Measurements from ENCODE around the gene SPRING1. TPM values are rescaled to one million over a fixed set of nuclear protein-coding genes. Genes with fewer than 3 reads are reported as not detected.

The SPRING1 gene
- total RNA-seq, 1 experiment from 2014 or later: 44.2 TPM

- H2AFZ ChIP-seq (ENCODE audit: low read length): no peak overlapping the region
- no peaks in the 10 kb centered on the region for H3K79me2 ChIP-seq (ENCODE audit: insufficient read depth, low read length)
- no peak overlapping the region for H3K4ac ChIP-seq (ENCODE audit: low read depth, low read length)
- no peak overlapping the region for H2BK20ac ChIP-seq (ENCODE audit: low read depth, low read length, poor library complexity, severe bottlenecking)
- H4K8ac ChIP-seq (replicated peaks; ENCODE audit: insufficient read length, low read depth, low read length): no peak overlapping the region
- H3K79me1 ChIP-seq (ENCODE audit: insufficient read depth, low read depth, low read length, poor library complexity, severe bottlenecking): no peaks in the 10 kb centered on the region
- H3K9ac ChIP-seq (ENCODE audit: extremely low read depth, insufficient read length, low read length): no peak overlapping the region
- no peak overlapping the region for H3K23ac ChIP-seq (ENCODE audit: insufficient read length, low read depth, low read length)
- no peak overlapping the region for H3K18ac ChIP-seq (ENCODE audit: insufficient read length, low read depth, low read length)
- no peak overlapping the region for H4K5ac ChIP-seq (ENCODE audit: insufficient read length, low read depth, low read length)
- no peak overlapping the region for H3K14ac ChIP-seq (ENCODE audit: insufficient read depth, low read length)
- Mint-ChIP-seq H3K9me3 (no peaks in the 10 kb centered on the region), H3K4me1 (peaks cover 5 to 7% of the 10 kb centered on the region in 2 experiments; a peak in 3 of 4 replicates), H3K27ac (peak overlapping the region in 1 of 3 experiments; percentile 52; a peak in 1 of 7 replicates), H3K27me3 (ENCODE audit: low read depth) (no peaks in the 10 kb centered on the region), H3K36me3 (ENCODE audit: insufficient read depth in 1 of 3, low read depth in 3 of 3) (peaks cover 11 to 49% (median 43%) of the 10 kb centered on the region in 3 experiments; a peak in 6 of 7 replicates), H3K4me3 (no peak overlapping the region)
- H3K9me3 ChIP-seq (ENCODE audit: control insufficient read depth, low read depth, low read length): no peaks in the 10 kb centered on the region
- H2BK5ac ChIP-seq (ENCODE audit: insufficient read length, low read length): no peak overlapping the region
- no peak overlapping the region for H2BK120ac ChIP-seq (ENCODE audit: low read depth, low read length, poor library complexity, severe bottlenecking)
- no peak for DNase-seq
- no peak overlapping the region for H3T11ph ChIP-seq (ENCODE audit: low read length)
- H3K4me2 ChIP-seq (ENCODE audit: insufficient read depth, insufficient read length, low read length): no peak overlapping the region
- H3K23me2 ChIP-seq (ENCODE audit: insufficient read length, low read depth, low read length, poor library complexity, severe bottlenecking): no peaks in the 10 kb centered on the region
- no CpG with 5 or more reads among the region's 1 CpG for WGBS (ENCODE audit: extremely low coverage, insufficient read length, low lambda C conversion rate)
- H3K27ac ChIP-seq (ENCODE audit: insufficient read length, low read depth, low read length): no peak overlapping the region
- no peak overlapping the region for H2AK5ac ChIP-seq (ENCODE audit: insufficient read length, low read length)
- no peaks in the 10 kb centered on the region for H3K27me3 ChIP-seq (ENCODE audit: insufficient read depth, low read length)
- no peak overlapping the region for H2BK15ac ChIP-seq (ENCODE audit: low read depth, low read length)
- H2BK12ac ChIP-seq (ENCODE audit: insufficient read length, low read depth, low read length): no peak overlapping the region
- TF ChIP-seq CTCF (conservative IDR thresholded peaks at IDR 0.05): no peak
- H3K4me1 ChIP-seq (ENCODE audit: insufficient read depth, low read length): no peaks in the 10 kb centered on the region
- no peaks in the 10 kb centered on the region for H4K20me1 ChIP-seq (ENCODE audit: control insufficient read depth, insufficient read depth, insufficient read length)
- H4K91ac ChIP-seq (ENCODE audit: insufficient read length, low read depth, low read length): no peak overlapping the region
- H3K56ac ChIP-seq (ENCODE audit: insufficient read length, low read depth, low read length): no peak overlapping the region
Observed at GRCh38 chr12:116777245-116777644, 39.4 kb upstream of the SPRING1 start.
